HuH-7.5 (cell line): ENCODE measurements around the gene SLC43A2.

Source experiments
- DNase-seq: peaks from one replicate; pipeline ENCODE4 v3.0.0; 2011; ENCODE audit warnings: low spot score

The SLC43A2 gene

DNA sequence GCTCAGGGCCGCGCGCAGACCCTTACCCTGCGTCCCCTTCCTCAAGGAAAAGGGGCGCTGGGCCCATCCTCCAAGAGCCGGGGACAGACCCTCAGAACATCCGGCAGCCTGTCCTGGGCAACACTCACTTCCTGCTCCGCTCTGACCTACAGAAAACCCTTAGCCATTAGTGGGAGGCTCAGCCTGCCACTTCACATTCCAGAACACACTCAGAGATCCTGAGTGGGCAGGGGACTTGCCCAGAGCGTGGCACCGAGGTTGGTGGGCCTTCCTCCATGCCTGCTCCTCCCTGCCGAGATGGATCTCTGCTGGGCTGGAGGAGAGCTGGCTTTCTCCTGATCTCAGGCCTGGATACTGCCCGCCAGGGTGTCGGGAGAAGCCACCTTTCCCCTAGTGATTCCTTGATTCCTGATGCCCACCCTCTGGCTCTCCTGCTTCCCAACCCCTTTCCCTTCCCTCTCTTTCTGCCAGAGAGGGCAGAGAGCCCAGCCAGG, 15.4 kb upstream of the SLC43A2 start:
- no peak for DNase-seq

DNA sequence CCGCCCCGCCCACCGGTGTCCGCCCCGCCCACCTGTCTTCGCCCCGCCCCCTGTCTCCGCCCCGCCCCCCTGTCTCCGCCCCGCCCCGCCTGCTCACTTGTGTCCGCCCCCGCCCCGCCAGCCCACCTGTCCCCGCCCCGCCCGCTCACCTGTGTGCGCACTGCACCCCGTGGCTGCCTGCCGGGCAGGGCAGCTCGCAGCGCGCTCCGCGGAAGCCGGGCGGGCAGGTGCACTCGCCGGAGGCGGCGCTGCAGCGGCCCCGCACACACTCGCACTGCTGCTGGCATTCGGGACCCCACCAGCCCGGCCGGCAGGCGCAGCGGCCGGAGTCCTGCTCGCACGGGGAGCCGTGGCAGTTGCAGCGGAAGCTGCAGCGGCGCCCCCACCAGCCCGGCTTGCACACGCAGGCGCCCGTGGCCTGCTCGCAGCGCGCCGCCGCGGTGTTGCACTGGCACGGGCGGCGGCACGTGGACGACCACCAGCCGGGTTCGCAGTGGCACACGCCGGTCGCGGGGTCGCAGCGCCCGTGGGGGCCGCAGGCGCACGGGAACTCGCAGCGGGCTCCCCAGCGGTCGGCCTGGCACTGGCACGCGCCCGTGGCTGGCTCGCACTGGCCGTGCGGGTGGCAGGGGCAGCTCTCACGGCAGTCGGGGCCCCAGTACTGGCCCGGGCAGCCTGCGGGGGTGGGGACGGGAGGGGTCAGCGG, 14.8 kb upstream of the SLC43A2 start:
- peak; percentile 78 for DNase-seq

DNA sequence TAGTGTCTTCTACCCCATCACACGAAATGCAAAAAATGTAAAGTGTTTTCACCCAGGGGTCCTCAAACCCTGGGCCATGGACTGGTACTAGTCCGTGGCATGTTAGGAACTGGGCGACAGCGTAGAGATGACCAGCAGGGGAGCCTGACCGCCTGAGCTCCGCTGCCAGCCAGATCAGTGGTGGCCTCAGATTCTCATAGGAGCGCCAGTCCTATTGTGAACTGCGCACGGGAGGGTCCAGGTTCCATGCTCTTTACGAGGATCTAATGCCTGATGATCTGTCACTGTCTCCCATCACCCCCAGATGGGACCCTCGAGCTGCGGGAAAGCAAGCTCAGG, 12.4 kb upstream of the SLC43A2 start:
- no peak for DNase-seq

DNA sequence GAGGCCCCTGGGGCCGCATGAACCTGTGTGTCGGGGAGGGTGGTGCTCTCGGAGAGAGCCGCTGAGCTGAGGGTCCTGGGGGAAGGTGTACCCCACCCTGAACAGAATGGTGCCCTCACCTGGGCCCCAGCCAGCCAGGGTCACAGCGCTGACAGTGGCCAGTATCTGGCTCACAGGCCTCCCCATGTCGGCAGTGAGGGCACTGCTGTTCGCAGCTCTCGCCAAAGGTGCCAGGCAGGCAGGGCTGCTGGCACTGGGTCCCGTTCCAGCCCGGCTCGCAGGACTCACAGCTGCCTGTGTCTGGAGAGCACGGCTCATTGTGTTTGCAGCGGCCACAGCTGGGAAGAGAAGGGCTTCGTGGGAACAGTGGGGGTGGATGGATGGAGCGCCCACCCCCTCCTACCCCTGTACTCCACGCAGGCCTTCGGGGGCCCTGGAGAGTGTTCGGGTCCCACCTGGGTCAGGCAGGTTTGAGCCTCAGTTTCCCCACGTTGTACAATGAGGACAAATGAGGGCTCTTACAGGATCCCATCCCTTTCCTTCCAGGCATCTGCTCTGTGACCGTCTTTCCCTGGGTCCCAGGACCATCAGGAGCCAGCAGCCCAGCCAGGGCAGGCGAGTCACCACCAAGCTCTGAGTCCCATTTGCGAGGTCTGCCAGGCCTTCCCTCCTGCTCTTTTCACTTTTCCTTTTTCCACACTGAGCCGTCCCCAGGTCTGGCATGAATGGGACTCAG, 11.9 kb upstream of the SLC43A2 start:
- DNase-seq: no peak

DNA sequence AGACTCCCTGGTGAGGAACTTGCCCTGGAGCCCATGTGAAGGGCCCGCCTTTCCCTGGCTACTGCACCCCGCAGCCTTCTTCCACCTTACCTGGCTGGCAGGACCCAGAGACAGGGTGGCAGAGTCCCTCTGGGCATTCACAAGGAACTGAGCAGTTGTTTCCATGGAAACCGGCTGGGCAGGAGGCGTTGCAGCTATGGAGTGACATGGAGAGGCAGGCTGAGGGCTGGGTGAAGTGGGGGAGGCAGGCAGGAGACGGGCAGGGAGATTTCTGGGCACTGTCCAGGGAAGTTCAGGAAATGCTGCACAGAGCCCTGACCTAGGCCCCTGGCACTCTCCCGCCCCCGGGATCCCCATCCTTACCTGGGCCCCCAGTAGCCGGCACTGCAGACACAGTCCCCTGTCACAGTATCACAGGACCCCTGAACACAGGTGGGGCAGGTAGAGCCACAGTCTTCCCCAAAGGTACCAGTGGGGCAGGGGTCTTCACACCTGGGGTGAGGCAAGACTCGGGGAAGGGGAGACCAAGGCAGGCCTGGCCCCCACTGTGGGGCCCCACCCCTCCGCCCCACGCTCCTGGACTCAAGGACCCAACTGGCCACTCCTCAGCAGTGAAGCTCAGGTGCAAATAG, 11.0 kb upstream of the SLC43A2 start:
- DNase-seq: no peak

DNA sequence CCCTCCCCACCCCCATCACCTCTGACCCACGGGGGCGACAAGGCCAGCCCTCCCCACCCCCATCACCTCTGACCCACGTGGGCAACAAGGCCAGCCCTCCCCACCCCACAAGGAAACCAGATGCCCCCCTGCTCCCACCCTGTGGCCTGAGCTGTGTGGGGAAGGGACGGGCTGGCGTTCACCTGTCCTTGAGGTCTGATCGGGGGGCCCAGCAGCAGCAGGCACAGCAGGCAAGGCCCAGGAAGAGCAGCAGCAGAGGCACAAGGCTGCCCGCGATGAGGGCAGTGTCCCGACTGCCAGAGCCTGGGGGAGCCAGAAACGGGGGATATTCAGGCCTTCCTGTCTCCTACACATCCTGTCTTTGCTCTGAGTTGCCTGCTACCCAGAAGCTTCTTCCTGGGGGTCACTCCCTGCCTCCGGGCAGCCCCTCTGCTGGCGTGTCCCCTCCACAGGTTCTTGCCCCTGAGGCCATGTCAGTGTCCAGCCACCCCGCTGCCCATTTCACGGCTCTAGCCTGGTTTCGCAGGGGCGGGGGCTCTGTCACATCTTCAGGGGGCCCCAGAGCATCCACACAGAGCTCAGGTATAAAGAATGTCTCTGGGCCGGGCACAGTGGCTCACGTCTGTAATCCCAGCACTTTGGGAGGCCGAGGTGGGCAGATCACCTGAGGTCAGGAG, 10.1 kb upstream of the SLC43A2 start:
- DNase-seq: no peak

DNA sequence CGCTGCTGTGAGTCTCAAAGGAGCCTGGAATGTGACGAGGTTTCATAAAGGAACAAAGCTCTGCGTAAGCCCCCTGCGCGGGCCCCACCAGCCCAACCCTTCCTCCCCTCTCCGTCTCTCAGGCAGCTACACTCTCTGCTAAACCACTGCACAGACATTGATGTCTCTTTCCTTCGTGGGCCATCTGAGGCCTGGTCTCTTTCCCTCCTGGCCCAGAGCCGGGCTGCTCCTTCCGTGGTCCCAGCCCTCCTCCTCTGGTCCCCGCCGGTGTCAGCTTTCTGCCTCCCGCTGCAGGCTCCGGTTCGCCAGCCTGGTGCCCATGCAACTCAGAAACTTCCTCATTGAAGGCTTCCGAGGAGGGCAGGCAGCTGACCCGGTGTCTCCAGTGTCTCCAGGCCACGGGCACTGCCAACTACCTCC, 9.5 kb upstream of the SLC43A2 start:
- DNase-seq: no peak

DNA sequence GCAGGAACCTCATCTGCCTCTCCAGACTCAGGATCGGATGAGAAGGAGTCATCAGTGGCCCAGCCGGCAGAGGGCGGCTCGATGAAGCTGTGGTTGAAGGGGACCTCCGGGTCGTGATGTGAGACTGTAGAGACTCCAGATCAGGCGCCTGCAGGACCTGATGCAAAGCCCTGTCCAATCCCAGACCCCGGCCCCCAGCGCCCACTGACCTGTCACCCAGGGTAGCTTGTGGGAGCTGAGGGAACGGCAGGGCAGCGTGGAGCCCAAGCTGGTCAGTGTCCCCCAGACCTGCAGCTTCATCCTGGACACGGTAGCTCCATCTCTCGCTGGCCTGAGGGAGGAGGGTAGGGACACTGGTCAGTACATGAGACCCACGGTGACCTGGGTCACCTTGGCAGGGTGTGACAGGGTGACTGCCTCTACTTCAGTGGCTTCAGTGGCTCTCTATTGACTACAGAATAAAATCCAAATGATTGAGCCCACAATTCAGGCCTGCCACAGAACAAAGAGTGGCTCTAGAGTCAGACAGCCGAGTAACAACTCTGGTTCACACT, 8.2 kb upstream of the SLC43A2 start:
- DNase-seq: no peak

DNA sequence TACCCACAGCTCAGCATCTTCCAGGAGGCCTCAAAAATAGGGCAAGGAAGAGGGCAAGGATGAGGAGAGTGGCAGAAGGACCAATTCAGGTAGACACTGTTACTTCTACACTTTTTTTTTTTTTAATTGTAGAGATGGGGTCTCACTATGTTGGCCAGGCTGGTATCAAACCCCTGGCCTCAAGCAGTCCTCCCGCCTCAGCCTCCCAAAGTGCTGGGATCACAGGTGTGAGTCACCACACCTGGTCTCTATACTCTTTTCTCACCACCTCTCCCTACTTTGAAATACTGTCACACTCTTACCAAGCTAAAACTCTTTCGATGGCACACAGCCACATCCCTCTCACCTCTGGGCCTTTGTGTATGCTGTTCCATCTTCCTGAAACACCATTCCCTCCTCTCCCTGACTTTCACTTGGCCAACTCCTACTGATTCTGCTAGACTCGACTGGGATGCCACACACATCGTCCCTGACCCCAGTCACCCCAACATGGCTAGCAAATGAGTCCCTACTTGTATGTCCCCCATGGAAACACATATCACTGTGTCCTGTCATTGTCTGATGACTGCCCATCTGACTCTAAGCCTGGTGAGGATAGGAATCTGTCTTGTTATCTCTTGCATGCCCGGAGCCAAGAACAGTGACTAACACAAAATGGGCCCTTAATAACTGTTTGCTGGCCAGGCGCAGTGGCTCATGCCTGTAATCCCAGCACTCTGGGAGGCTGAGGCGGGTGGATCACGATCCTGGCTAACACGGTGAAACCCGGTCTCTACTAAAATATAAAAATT, 7.2 kb upstream of the SLC43A2 start:
- DNase-seq: no peak

DNA sequence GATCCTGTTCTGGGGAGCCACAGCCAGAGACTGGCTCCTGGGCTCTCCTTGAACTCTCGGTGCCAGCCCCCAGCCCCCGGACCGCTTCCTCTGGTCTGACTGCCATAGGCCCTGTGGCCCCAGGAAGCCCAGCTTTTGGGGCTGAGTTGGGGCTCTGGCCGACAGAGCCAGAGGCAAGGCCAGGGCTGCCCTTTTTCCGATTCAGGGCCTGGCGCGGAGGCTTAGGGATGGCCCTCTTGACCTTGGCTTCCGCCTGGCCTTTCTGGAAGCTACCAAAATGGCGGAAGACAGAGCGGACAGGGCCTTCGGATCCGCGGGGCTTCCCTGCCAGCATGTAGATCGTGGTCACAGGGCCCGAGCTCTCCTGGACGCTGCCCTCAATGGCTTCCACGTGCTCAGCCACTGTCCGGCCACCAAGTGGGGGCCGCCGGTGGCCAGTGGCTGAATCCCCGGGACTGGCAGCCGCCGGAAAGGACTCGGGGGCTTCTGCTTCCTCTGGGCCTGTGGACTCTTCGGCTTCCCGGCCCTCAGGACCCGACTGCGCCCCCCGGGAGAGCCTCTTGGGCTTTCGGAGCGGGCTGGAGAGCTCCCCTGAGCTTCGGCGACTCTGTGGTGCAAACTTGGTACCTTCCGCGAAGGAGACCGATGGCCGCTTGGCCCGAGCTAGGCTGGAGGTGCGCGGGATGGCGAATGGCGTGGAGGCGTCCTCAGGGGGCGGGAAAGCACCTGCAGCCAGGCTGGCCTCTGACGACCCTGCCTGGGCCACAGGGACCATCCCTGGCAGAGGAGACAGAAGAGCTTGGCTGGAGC, 6.4 kb upstream of the SLC43A2 start:
- DNase-seq: no peak

DNA sequence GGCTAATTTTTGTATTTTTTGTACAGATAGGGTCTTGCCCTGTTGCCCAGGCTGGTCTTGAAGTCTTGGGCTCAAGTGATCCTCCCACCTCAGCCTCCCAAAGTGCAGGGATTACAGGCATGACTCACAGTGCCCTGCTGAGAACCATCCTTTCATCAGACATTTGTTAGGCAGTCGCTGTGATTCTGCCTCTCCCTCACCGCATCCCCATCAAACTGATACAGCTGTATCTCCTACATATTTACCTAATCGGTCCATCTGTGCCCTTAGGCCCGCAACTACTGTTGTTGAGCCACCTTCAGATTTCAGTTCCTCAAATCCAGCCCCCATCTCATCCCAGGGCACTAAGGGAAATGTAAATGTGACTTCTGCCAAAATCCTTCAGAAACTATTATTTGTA, 2.0 kb upstream of the SLC43A2 start:
- no peak for DNase-seq

DNA sequence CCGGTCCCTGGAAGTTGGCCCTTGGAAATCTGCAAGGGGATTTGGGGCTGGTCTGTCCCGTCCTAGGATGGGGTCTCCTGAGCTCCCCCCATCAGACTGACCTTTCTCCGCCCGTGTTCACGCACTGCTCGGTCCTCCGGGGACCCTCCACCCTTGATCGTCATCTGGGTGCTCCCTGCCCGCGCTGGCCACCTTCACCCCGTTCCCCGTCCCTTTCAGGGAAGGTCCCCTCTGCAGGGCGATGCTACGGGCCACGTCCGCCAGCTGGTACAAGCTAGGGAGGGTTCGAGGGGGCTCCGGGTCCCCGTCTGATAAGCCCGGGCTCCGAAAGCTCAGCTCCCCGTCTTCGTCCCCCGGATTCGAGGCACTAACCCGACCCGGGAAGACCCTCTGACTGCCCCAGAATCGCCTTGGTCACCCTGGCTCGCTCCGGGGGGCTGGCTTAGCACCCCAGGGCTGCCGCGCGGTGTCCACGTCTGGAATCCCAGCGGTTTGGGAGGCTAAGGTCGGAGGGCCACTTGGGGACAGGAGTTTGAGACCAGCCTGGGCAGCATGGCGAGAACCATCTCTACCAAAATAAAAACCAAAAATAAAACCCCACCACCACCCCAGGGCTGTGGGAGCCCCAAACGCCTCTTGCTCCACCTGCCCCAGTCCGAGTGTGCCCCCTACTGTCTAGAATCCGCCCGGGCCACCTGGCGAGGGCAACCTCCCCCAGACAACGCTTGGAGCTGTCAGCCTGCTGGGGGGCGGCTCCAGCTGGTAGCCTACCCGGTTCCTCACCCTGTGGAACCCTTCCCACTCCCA, 1.1 kb upstream of the SLC43A2 start:
- peak; percentile 64 for DNase-seq

DNA sequence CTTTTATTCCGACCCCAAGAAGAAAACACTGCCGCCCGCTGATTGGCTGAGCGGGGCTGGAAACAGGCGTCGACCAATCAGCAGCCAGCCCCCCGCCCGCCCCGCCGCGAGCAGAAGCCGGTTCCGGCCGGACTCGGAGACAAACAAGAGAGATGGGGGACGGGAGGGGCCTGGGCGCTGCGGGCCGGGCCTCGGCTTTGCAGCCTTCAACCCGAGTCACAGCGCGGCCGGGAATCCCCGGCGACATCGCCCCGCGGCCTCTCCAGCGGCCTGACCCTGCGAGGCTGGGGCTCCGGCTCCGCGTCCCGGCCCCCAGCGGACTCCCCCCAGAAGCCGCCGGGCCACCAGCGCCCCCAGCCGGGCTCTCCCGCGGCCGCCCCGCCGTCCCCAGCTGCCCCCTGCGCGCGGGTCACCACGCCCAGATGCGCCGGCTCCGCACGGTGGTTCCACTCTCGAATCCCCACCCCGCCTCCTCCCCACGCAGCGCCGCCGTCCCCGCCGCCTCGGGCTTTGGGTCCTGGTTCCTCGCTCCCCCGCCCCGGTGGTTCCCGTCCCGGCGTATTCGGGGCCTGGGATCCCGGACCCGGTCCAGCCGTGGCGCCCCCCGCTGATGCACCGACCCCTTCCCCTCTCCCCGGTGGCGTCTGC, 346 bp upstream of the SLC43A2 start:
- DNase-seq: peak; percentile 98

DNA sequence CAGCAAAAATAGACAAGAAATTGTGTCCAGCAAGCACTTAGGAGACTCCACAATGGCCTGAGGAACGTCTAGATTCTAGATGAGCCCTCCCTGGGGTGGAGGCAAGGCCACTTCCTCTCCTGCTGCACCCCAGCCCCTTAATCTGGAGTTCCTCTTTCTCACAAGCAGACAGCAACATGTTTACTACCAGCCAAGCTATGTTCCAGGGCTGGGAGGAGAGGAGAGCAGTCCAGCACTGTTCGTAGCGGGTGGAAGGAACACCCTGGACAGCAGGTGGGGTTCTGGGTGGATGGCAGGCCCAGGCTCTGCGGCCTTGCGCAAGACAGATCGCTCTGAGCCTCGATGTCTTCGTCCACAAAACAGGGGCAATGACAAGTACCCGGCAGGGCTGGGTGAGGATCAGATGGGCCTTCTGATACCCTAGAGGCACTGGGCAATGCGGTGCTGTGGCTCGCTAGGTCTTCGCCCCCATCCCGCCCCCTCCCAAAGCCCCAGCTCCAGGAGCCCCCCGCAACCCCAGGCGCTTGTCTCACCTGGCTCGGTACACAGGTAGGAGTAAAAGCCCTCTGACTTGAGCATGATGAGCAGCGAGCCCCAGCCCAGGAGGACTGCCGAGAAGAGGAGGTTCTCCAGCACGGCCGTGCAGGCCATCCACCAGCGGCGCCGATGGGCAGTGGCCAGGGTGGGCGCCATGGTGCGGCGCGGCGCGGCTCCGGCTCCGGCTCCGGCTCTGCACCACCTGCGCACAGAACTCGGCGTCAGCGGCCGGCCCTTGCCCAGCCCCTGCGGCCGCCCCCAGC, 1.3 kb downstream of the SLC43A2 start:
- DNase-seq: no peak

DNA sequence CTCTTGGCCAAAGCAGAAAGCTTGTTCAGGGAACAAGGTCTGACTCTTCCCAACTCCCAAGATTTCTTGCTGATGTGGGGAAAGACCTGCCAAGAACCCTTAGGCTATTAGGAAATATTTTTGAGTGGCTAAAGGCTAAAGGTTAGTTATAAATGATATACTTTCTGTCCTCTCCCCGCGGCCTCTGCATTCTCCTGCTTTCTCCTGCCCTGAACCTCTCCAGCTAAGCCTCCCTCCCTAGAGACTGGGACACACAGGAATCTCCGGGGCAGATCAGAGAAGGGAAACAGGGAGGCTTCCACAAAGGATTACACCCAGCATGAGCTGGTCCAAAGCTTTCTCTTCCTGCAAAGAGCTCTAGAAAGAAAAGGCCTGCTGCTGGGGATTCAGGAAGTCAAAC, 2.3 kb downstream of the SLC43A2 start:
- DNase-seq: no peak

DNA sequence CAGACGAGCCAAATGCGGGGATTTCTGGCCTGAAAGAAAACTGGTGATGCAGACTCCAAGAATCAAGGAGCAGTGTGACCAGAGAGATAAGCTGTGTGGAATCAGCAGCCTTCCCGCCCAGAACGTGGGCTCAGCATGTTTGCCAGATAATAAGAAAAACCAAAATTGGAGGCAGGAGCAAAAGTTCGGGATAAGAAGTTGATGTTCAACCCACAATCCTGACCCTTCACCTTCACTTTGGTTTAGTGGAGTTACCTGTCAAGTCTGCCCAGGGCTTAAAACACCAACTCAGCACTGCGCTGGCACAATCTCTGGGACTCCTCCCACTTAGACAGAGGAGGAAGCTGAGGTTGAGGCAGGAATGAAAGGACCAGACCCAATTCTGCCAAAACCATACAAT, 3.1 kb downstream of the SLC43A2 start:
- DNase-seq: no peak

DNA sequence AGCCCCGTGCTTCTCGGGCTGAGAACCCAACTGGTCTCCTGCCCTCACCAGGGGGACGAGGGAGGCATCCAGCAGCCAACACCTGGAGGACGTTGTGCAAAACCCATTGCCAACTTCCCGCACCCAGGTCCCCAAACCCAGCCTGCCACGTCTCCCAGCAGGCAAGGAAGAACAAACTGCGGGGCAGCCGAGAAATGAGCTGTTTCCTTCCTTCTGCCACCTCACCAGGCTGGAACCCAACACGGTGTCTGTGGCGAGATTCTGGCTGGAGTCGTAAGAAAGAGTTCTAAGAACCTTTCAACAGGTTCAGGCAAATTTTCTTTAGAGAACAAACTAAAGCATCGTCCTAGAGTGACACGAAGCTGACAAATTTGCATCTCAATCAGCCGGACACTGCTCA, 3.6 kb downstream of the SLC43A2 start:
- no peak for DNase-seq

DNA sequence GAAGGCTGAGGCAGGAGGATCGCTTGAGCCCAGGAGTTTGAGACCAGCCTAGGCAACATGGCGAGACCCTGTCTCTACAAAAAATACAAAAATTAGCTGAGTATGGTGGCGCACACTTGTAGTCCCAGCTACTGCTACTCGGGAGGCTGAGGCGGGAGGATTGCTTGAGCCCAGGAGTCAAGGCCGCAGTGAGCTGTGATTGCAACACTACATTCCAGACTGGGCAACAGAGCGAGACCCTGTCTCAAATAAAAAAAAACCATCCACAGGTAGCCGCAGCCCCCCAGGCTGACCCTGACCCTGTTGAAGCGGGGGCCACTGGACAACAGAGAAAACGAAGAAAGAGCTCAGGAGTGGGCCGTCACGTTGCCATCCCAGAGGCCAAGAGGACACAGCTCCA, 4.0 kb downstream of the SLC43A2 start:
- DNase-seq: no peak
